ENCODE results near the gene CDK2. TPM values are rescaled to one million over a fixed set of nuclear protein-coding genes. Genes with fewer than 3 reads are reported as not detected.

Gene CDK2
- polyA plus RNA-seq, 1 donor (not counting 4 experiments of a cell fraction or from before 2014, with no cell fraction given) = 49.3 TPM

DNA sequence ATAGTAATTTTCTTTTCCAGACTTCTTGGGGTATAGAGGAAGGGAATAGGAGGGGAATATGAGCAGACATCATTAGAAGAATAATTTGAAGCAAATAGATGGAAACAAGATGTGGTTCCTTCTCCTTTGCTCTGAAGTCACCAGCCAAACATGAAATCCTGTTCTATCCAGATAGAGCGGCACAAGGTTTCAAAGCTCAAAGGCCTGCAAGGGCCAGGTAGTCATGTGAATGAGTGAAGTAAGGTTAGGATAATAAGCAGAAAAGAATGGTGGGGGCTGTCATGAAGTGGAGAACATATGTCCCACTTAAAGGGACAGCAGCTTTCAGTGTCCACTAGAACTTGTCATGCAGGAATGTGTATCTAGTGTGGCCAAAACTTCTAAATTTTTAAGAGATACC, 51.7 kb downstream of the CDK2 start:
- no peaks in the 10 kb centered on the region for H3K36me3 ChIP-seq (ENCODE audit: control insufficient read depth in 2 of 2, extremely low read depth in 1 of 2, insufficient read depth in 2 of 2, low read length in 2 of 2)
- no peak overlapping the region for H3K4me2 ChIP-seq (ENCODE audit: control insufficient read depth, extremely low read depth, insufficient read depth, low read depth, low read length)
- H3K4me3 ChIP-seq (ENCODE audit: control insufficient read depth in 2 of 3, extremely low read depth in 1 of 3, insufficient read depth in 2 of 3, low read depth in 1 of 3, low read length in 3 of 3) = no peak overlapping the region
- H3K9me1 ChIP-seq (ENCODE audit: control insufficient read depth, extremely low read depth, insufficient read depth, low read length) = no peaks in the 10 kb centered on the region
- dilution Hi-C loops (cut with MboI; ENCODE audit: extremely low pct_ligation_motif_present, low sequenced_read_pairs) = no loop called here
- no peaks in the 10 kb centered on the region for H3K79me2 ChIP-seq (ENCODE audit: control insufficient read depth, insufficient read depth, low read length)
- H4K20me1 ChIP-seq (ENCODE audit: control insufficient read depth, extremely low read depth, insufficient read depth, low read length) = no peaks in the 10 kb centered on the region
- H3K4me1 ChIP-seq (ENCODE audit: control insufficient read depth, extremely low read depth, insufficient read depth, low read length) = no peaks in the 10 kb centered on the region
- H3K9ac ChIP-seq (ENCODE audit: control insufficient read depth, extremely low read depth, insufficient read depth, low read length) = no peak overlapping the region
- H3K27ac ChIP-seq (ENCODE audit: control insufficient read depth, insufficient read depth, low read length) = no peak overlapping the region
- DNase-seq (ENCODE audit: low read depth, low spot score) (no peak), FAIRE-seq (no peak)
- H3K9me3 ChIP-seq (ENCODE audit: control insufficient read depth, low read depth, low read length) = no peaks in the 10 kb centered on the region
- TF ChIP-seq, protein P1, sequence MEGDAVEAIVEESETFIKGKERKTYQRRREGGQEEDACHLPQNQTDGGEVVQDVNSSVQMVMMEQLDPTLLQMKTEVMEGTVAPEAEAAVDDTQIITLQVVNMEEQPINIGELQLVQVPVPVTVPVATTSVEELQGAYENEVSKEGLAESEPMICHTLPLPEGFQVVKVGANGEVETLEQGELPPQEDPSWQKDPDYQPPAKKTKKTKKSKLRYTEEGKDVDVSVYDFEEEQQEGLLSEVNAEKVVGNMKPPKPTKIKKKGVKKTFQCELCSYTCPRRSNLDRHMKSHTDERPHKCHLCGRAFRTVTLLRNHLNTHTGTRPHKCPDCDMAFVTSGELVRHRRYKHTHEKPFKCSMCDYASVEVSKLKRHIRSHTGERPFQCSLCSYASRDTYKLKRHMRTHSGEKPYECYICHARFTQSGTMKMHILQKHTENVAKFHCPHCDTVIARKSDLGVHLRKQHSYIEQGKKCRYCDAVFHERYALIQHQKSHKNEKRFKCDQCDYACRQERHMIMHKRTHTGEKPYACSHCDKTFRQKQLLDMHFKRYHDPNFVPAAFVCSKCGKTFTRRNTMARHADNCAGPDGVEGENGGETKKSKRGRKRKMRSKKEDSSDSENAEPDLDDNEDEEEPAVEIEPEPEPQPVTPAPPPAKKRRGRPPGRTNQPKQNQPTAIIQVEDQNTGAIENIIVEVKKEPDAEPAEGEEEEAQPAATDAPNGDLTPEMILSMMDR (optimal IDR thresholded peaks at IDR 0.05 in 1 of 3, IDR thresholded peaks at IDR 0.05 in 1 of 3, conservative IDR thresholded peaks at IDR 0.05 in 1 of 3; ENCODE audit: extremely low read depth in 1 of 3, insufficient read depth in 2 of 3, low read length in 3 of 3) = no peak
- no peak for TF ChIP-seq EZH2 (IDR thresholded peaks at IDR 0.05; ENCODE audit: low read length)
- H2AFZ ChIP-seq (ENCODE audit: control insufficient read depth, low read length) = no peak overlapping the region
- no peaks in the 10 kb centered on the region for H3K27me3 ChIP-seq (ENCODE audit: control insufficient read depth, extremely low read depth, insufficient read depth, low read length)

DNA sequence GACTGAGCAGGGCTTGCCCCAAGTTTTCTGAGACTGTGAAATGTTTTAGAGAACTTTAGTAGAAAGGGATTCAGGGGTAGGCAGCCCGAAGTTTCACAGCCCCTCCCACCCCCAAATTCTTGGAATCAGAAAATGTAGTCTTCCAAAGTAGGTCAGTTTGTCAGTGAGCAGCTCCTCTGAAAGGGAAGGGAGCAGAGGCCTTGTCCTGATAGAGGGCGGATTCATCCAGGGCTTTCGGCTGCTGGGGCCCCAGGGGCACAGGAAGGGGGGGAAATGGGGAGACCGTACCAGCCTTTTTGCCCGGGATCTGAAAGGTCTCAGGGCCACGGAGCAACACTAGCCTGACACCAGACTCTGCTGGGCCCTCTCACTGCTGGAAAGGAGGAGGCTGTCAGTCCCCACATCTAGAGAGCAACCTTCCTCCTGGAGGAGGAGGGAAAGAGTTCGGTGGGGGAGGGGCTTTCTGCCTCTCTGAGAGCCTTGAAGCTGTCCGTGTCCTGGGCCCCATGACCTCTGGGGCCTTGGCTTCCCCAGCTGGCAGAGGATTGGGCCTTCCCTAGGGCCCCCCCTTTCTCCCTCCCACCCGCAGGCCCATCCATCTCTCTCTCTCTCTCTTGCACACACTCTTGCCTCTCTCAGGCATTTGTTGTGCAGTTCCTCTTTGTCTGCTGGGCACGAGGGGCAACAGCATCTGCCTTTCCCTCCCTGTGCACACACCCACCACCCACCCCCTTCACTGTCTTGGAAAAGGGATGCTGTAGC, 54.0 kb downstream of the CDK2 start, which contains the start of gene IKZF4:
Gene IKZF4, plus strand, starts transcription at position 621 of the 762 bp plus-strand sequence. CDS start 451 bp downstream, outside the sequence.
- H3K9ac ChIP-seq (ENCODE audit: control insufficient read depth, extremely low read depth, insufficient read depth, low read length) = no peak within 1 kb of the TSS

More for the DNA sequence above, 54.0 kb downstream of the CDK2 start, which contains the start of gene IKZF4:
- Histone ChIP-seq H3K79me2 (ENCODE audit: control insufficient read depth, insufficient read depth, low read length) (no peaks in the 10 kb centered on the region), H2AFZ (ENCODE audit: control insufficient read depth, low read length) (no peak within 1 kb of the TSS), H3K9me1 (ENCODE audit: control insufficient read depth, extremely low read depth, insufficient read depth, low read length) (no peaks in the 10 kb centered on the region), H3K4me2 (ENCODE audit: control insufficient read depth, extremely low read depth, insufficient read depth, low read depth, low read length) (no peak within 1 kb of the TSS), H3K9me3 (ENCODE audit: control insufficient read depth, low read depth, low read length) (no peaks in the 10 kb centered on the region), H3K36me3 (ENCODE audit: control insufficient read depth in 2 of 2, extremely low read depth in 1 of 2, insufficient read depth in 2 of 2, low read length in 2 of 2) (no peaks in the 10 kb centered on the region), H3K4me1 (ENCODE audit: control insufficient read depth, extremely low read depth, insufficient read depth, low read length) (no peaks in the 10 kb centered on the region), H3K4me3 (ENCODE audit: control insufficient read depth in 2 of 3, extremely low read depth in 1 of 3, insufficient read depth in 2 of 3, low read depth in 1 of 3, low read length in 3 of 3) (no peak within 1 kb of the TSS), H3K27ac (ENCODE audit: control insufficient read depth, insufficient read depth, low read length) (no peak within 1 kb of the TSS), H4K20me1 (ENCODE audit: control insufficient read depth, extremely low read depth, insufficient read depth, low read length) (no peaks in the 10 kb centered on the region), H3K27me3 (ENCODE audit: control insufficient read depth, extremely low read depth, insufficient read depth, low read length) (no peaks in the 10 kb centered on the region)
- dilution Hi-C loops (cut with MboI; ENCODE audit: extremely low pct_ligation_motif_present, low sequenced_read_pairs) = no loop called here
- no peak for TF ChIP-seq EZH2 (IDR thresholded peaks at IDR 0.05; ENCODE audit: low read length)
- TF ChIP-seq, protein P1 (optimal IDR thresholded peaks at IDR 0.05 in 1 of 3, IDR thresholded peaks at IDR 0.05 in 1 of 3, conservative IDR thresholded peaks at IDR 0.05 in 1 of 3; ENCODE audit: extremely low read depth in 1 of 3, insufficient read depth in 2 of 3, low read length in 3 of 3) = no peak
- FAIRE-seq (no peak), DNase-seq (ENCODE audit: low read depth, low spot score) (no peak)

All from keratinocyte (primary cell).